Fibroblast of lung (primary cell): ENCODE results near the gene CRYBA2. TPM values are rescaled to one million over a fixed set of nuclear protein-coding genes. Genes with fewer than 3 reads are reported as not detected.

Experiments used
- DNase-seq, 2 donors: peaks; one replicate each; pipeline versions ENCODE4 v3.0.0 to v3.0.0-alpha.2; 2010; ENCODE audit warnings: low read depth in 2 of 2
- H2AFZ ChIP-seq: 2 replicates; pipeline ENCODE4 v1.5.1; 2012; ENCODE audit warnings: low read length, control low read depth, inconsistent platforms
- H3K27ac ChIP-seq: 2 replicates; pipeline ENCODE4 v1.5.1; 2011; ENCODE audit warnings: low read length, control low read depth; ENCODE audit not compliant: insufficient read depth
- H3K27me3 ChIP-seq: 2 replicates; pipeline ENCODE4 v1.5.1; 2011; ENCODE audit warnings: mild to moderate bottlenecking, low read length; ENCODE audit not compliant: control insufficient read depth, insufficient read depth
- H3K36me3 ChIP-seq: 2 replicates; pipeline ENCODE4 v1.5.1; 2011; ENCODE audit warnings: low read length; ENCODE audit not compliant: control insufficient read depth, insufficient read depth
- H3K4me1 ChIP-seq: 2 replicates; pipeline ENCODE4 v1.5.1; 2011; ENCODE audit warnings: low read length; ENCODE audit not compliant: control insufficient read depth, insufficient read depth; ENCODE audit errors: extremely low read depth
- H3K4me2 ChIP-seq: 2 replicates; pipeline ENCODE4 v1.5.1; 2011; ENCODE audit warnings: low read length, control low read depth; ENCODE audit not compliant: insufficient read depth; ENCODE audit errors: extremely low read depth
- H3K4me3 ChIP-seq, 4 experiments: fragments of 200-600 bp in 1 of 4; sonication (generic) in 1 of 4; replicated peaks in 1 of 4; 2 replicates each; pipeline ENCODE4 v1.5.1; 2011 to 2016; ENCODE audit warnings: low read length in 4 of 4, low read depth in 3 of 4, mild to moderate bottlenecking in 3 of 4, control low read depth in 2 of 4, inconsistent platforms in 1 of 4, mixed read lengths in 1 of 4; ENCODE audit not compliant: insufficient read depth in 1 of 4; ENCODE audit errors: control extremely low read depth in 1 of 4
- H3K79me2 ChIP-seq: 2 replicates; pipeline ENCODE4 v1.5.1; 2012; ENCODE audit warnings: mild to moderate bottlenecking, low read length, inconsistent platforms; ENCODE audit not compliant: control insufficient read depth, insufficient read depth
- H3K9ac ChIP-seq: 2 replicates; pipeline ENCODE4 v1.5.1; 2011; ENCODE audit warnings: mild to moderate bottlenecking, low read length, control low read depth; ENCODE audit not compliant: insufficient read depth
- H3K9me3 ChIP-seq: 2 replicates; pipeline ENCODE4 v1.5.1; 2012; ENCODE audit warnings: low read depth, low read length; ENCODE audit not compliant: control insufficient read depth, insufficient read depth
- H4K20me1 ChIP-seq: 2 replicates; pipeline ENCODE4 v1.5.1; 2011; ENCODE audit warnings: low read length; ENCODE audit not compliant: control insufficient read depth, insufficient read depth; ENCODE audit errors: extremely low read depth
- EZH2 ChIP-seq: IDR thresholded peaks from 2 replicates; pipeline ENCODE4 v1.5.1; 2012; ENCODE audit warnings: low read length, control low read depth, mild to moderate bottlenecking; ENCODE audit errors: missing control alignments
- polyA plus RNA-seq, 2 donors: library from polyadenylated mRNA; depleted of rRNA in 1 of 2; stranded (reverse) in 1 of 2; unstranded in 1 of 2; fragments of >200 nt; gene quantifications; 2 replicates each; pipeline ENCODE4 v1.2.1, GENCODE V29; 2011 to 2012; ENCODE audit warnings: missing spikeins in 1 of 2
- total RNA-seq: library from RNA; depleted of rRNA; stranded (reverse); fragments of >200 nt; gene quantifications from 2 replicates; pipeline ENCODE4 v1.2.1, GENCODE V29; 2014
- TF ChIP-seq, protein P1 (sequence below), 2 donors: IDR thresholded peaks in 1 of 2; conservative IDR thresholded peaks in 1 of 2; 1 replicate in 1 of 2; 2 replicates in 1 of 2; pipeline ENCODE4 v1.5.1; 2011 to 2012; ENCODE audit warnings: low read length in 2 of 2, control low read depth in 1 of 2, inconsistent platforms in 1 of 2, low read depth in 1 of 2, mild to moderate bottlenecking in 1 of 2

Gene CRYBA2
- total and polyA plus RNA-seq, 2 donors (not counting 1 experiment from before 2014, with no cell fraction given) = not detected

- H2AFZ ChIP-seq = no peak overlapping the region
- H3K9ac ChIP-seq = no peak overlapping the region
- no peak overlapping the region for H3K4me2 ChIP-seq
- no peaks in the 10 kb centered on the region for H3K4me1 ChIP-seq
- no peaks in the 10 kb centered on the region for H4K20me1 ChIP-seq
- no peak overlapping the region for H3K4me3 ChIP-seq
- no peak overlapping the region for H3K27ac ChIP-seq
- H3K27me3 ChIP-seq = peaks cover 57% of the 10 kb centered on the region
- TF ChIP-seq, protein P1, sequence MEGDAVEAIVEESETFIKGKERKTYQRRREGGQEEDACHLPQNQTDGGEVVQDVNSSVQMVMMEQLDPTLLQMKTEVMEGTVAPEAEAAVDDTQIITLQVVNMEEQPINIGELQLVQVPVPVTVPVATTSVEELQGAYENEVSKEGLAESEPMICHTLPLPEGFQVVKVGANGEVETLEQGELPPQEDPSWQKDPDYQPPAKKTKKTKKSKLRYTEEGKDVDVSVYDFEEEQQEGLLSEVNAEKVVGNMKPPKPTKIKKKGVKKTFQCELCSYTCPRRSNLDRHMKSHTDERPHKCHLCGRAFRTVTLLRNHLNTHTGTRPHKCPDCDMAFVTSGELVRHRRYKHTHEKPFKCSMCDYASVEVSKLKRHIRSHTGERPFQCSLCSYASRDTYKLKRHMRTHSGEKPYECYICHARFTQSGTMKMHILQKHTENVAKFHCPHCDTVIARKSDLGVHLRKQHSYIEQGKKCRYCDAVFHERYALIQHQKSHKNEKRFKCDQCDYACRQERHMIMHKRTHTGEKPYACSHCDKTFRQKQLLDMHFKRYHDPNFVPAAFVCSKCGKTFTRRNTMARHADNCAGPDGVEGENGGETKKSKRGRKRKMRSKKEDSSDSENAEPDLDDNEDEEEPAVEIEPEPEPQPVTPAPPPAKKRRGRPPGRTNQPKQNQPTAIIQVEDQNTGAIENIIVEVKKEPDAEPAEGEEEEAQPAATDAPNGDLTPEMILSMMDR (conservative IDR thresholded peaks at IDR 0.05 in 1 of 2, IDR thresholded peaks at IDR 0.05 in 1 of 2; ENCODE audit: low read depth in 1 of 2, low read length in 2 of 2) = no peak
- TF ChIP-seq EZH2 = peak; percentile 98
- no peaks in the 10 kb centered on the region for H3K79me2 ChIP-seq
- H3K9me3 ChIP-seq = no peaks in the 10 kb centered on the region
- DNase-seq = no peak
- H3K36me3 ChIP-seq = no peaks in the 10 kb centered on the region
Measured at GRCh38 chr2:218982586-218983262, 10.5 kb downstream of the CRYBA2 start.

GRCh38 chr2:218981881-218982585 lies 11.2 kb downstream of the CRYBA2 start:
- TF ChIP-seq, protein P1 (conservative IDR thresholded peaks at IDR 0.05 in 1 of 2, IDR thresholded peaks at IDR 0.05 in 1 of 2; ENCODE audit: low read depth in 1 of 2, low read length in 2 of 2) = no peak
- peak; percentile 98 for TF ChIP-seq EZH2
- Histone ChIP-seq H3K9ac (no peak overlapping the region), H4K20me1 (no peaks in the 10 kb centered on the region), H3K4me1 (no peaks in the 10 kb centered on the region), H2AFZ (no peak overlapping the region), H3K9me3 (no peaks in the 10 kb centered on the region), H3K27me3 (peaks cover 51% of the 10 kb centered on the region), H3K79me2 (no peaks in the 10 kb centered on the region), H3K27ac (no peak overlapping the region), H3K36me3 (no peaks in the 10 kb centered on the region), H3K4me3 (no peak overlapping the region), H3K4me2 (no peak overlapping the region)
- peak in 1 of 2 donors; percentile 20 for DNase-seq

- DNase-seq = no peak
- no peak overlapping the region for H3K27ac ChIP-seq
- H3K9me3 ChIP-seq = no peaks in the 10 kb centered on the region
- no peak overlapping the region for H2AFZ ChIP-seq
- H3K9ac ChIP-seq = no peak overlapping the region
- no peak overlapping the region for H3K4me2 ChIP-seq
- no peaks in the 10 kb centered on the region for H3K4me1 ChIP-seq
- no peaks in the 10 kb centered on the region for H3K79me2 ChIP-seq
- peaks cover 50% of the 10 kb centered on the region for H3K27me3 ChIP-seq
- H4K20me1 ChIP-seq = no peaks in the 10 kb centered on the region
- H3K4me3 ChIP-seq = no peak overlapping the region
- no peaks in the 10 kb centered on the region for H3K36me3 ChIP-seq
- TF ChIP-seq, protein P1 (conservative IDR thresholded peaks at IDR 0.05 in 1 of 2, IDR thresholded peaks at IDR 0.05 in 1 of 2; ENCODE audit: low read depth in 1 of 2, low read length in 2 of 2) = no peak
- TF ChIP-seq EZH2 = peak; percentile 48
Measured at GRCh38 chr2:218981390-218981880, 11.8 kb downstream of the CRYBA2 start.
